ENCODE results near the gene LIPI.
"Not testable (repeated sequence)": the region's sequence is repeated elsewhere in the genome, so short reads cannot be mapped to it uniquely, and the experiment has no call there.

The LIPI gene

GRCh38 chr21:14099570-14099969 is 111.2 kb downstream of the LIPI start:
- TF ChIP-seq EZH2 (IDR thresholded peaks at IDR 0.05), result no peak
- no peak for TF ChIP-seq FOXP2 (optimal IDR thresholded peaks at IDR 0.05; ENCODE audit: control extremely low read depth, extremely low read length, insufficient read depth)
- TF ChIP-seq POLR2AphosphoS5 (IDR thresholded peaks at IDR 0.05; ENCODE audit: borderline replicate concordance, low read depth, low read length), result no peak
- no peak for DNase-seq (ENCODE audit: low read depth, low spot score)
- H3K4me3 ChIP-seq, result no peak overlapping the region
- no peak overlapping the region for H3K27ac ChIP-seq
- H3K36me3 ChIP-seq (ENCODE audit: insufficient read depth, low read length), result peaks cover 7% of the 10 kb centered on the region; the same call in 1 of the 2 replicates
- H3K9ac ChIP-seq (ENCODE audit: insufficient read length), result no peak overlapping the region
- no peaks in the 10 kb centered on the region for H3K9me3 ChIP-seq (ENCODE audit: low read depth, low read length)

GRCh38 chr21:14097881-14098499 is 112.8 kb downstream of the LIPI start:
- no peak overlapping the region for H3K4me3 ChIP-seq
- DNase-seq (ENCODE audit: low read depth, low spot score), result no peak
- H3K9ac ChIP-seq (ENCODE audit: insufficient read length), result no peak overlapping the region
- H3K36me3 ChIP-seq (ENCODE audit: insufficient read depth, low read length), result peaks cover 7% of the 10 kb centered on the region; the same call in 1 of the 2 replicates
- H3K9me3 ChIP-seq (ENCODE audit: low read depth, low read length), result no peaks in the 10 kb centered on the region
- no peak overlapping the region for H3K27ac ChIP-seq
- TF ChIP-seq FOXP2 (optimal IDR thresholded peaks at IDR 0.05; ENCODE audit: control extremely low read depth, extremely low read length, insufficient read depth), result no peak
- no peak for TF ChIP-seq EZH2 (IDR thresholded peaks at IDR 0.05)
- TF ChIP-seq POLR2AphosphoS5 (IDR thresholded peaks at IDR 0.05; ENCODE audit: borderline replicate concordance, low read depth, low read length), result no peak

- H3K27ac ChIP-seq, result no peak overlapping the region
- DNase-seq (ENCODE audit: low read depth, low spot score), result no peak
- no peak overlapping the region for H3K9ac ChIP-seq (ENCODE audit: insufficient read length)
- TF ChIP-seq FOXP2 (optimal IDR thresholded peaks at IDR 0.05; ENCODE audit: control extremely low read depth, extremely low read length, insufficient read depth) (no peak), EZH2 (IDR thresholded peaks at IDR 0.05) (no peak), POLR2AphosphoS5 (IDR thresholded peaks at IDR 0.05; ENCODE audit: borderline replicate concordance, low read depth, low read length) (no peak)
- H3K9me3 ChIP-seq (ENCODE audit: low read depth, low read length), result no peaks in the 10 kb centered on the region
- no peak overlapping the region for H3K4me3 ChIP-seq
- peaks cover 14% of the 10 kb centered on the region; the same call in 1 of the 2 replicates for H3K36me3 ChIP-seq (ENCODE audit: insufficient read depth, low read length)
These were observed 114.2 kb downstream of the LIPI start for GRCh38 chr21:14096577-14096976.

GRCh38 chr21:14096172-14096571 is 114.6 kb downstream of the LIPI start:
- no peak for DNase-seq (ENCODE audit: low read depth, low spot score)
- Histone ChIP-seq H3K27ac (no peak overlapping the region), H3K9me3 (ENCODE audit: low read depth, low read length) (no peaks in the 10 kb centered on the region), H3K4me3 (no peak overlapping the region), H3K9ac (ENCODE audit: insufficient read length) (no peak overlapping the region), H3K36me3 (ENCODE audit: insufficient read depth, low read length) (peaks cover 14% of the 10 kb centered on the region; the same call in 1 of the 2 replicates)
- TF ChIP-seq FOXP2 (optimal IDR thresholded peaks at IDR 0.05; ENCODE audit: control extremely low read depth, extremely low read length, insufficient read depth), result no peak
- no peak for TF ChIP-seq EZH2 (IDR thresholded peaks at IDR 0.05)
- TF ChIP-seq POLR2AphosphoS5 (IDR thresholded peaks at IDR 0.05; ENCODE audit: borderline replicate concordance, low read depth, low read length), result no peak

- no peak for DNase-seq (ENCODE audit: low read depth, low spot score)
- Histone ChIP-seq H3K27ac (no peak overlapping the region), H3K9me3 (ENCODE audit: low read depth, low read length) (no peaks in the 10 kb centered on the region), H3K9ac (ENCODE audit: insufficient read length) (no peak overlapping the region), H3K4me3 (no peak overlapping the region), H3K36me3 (ENCODE audit: insufficient read depth, low read length) (peaks cover 20% of the 10 kb centered on the region; the same call in 1 of the 2 replicates)
- no peak for TF ChIP-seq EZH2 (IDR thresholded peaks at IDR 0.05)
- TF ChIP-seq POLR2AphosphoS5 (IDR thresholded peaks at IDR 0.05; ENCODE audit: borderline replicate concordance, low read depth, low read length), result no peak
- TF ChIP-seq FOXP2 (optimal IDR thresholded peaks at IDR 0.05; ENCODE audit: control extremely low read depth, extremely low read length, insufficient read depth), result no peak
These were observed 115.7 kb downstream of the LIPI start for GRCh38 chr21:14095056-14095455.

GRCh38 chr21:14092834-14093560 is 117.8 kb downstream of the LIPI start:
- TF ChIP-seq FOXP2 (optimal IDR thresholded peaks at IDR 0.05; ENCODE audit: control extremely low read depth, extremely low read length, insufficient read depth), result no peak
- TF ChIP-seq EZH2 (IDR thresholded peaks at IDR 0.05), result no peak
- Histone ChIP-seq H3K27ac (no peak overlapping the region), H3K9me3 (ENCODE audit: low read depth, low read length) (no peaks in the 10 kb centered on the region), H3K36me3 (ENCODE audit: insufficient read depth, low read length) (peaks cover 20% of the 10 kb centered on the region; the same call in 1 of the 2 replicates), H3K9ac (ENCODE audit: insufficient read length) (no peak overlapping the region), H3K4me3 (no peak overlapping the region)
- no peak for DNase-seq (ENCODE audit: low read depth, low spot score)

- not testable (repeated sequence) for H3K27ac ChIP-seq; DNase-seq (ENCODE audit: low read depth, low spot score); H3K9ac ChIP-seq (ENCODE audit: insufficient read length); H3K4me3 ChIP-seq; H3K9me3 ChIP-seq (ENCODE audit: low read depth, low read length)
- peaks cover 17% of the 10 kb centered on the region; the same call in 1 of the 2 replicates for H3K36me3 ChIP-seq (ENCODE audit: insufficient read depth, low read length)
These were observed 120.6 kb downstream of the LIPI start for GRCh38 chr21:14090184-14090583.

- Histone ChIP-seq H3K36me3 (ENCODE audit: insufficient read depth, low read length) (peaks cover 23% of the 10 kb centered on the region; the same call in 1 of the 2 replicates), H3K4me3 (no peak overlapping the region), H3K9ac (ENCODE audit: insufficient read length) (no peak overlapping the region), H3K27ac (no peak overlapping the region), H3K9me3 (ENCODE audit: low read depth, low read length) (no peaks in the 10 kb centered on the region)
- TF ChIP-seq EZH2 (IDR thresholded peaks at IDR 0.05) (no peak), FOXP2 (optimal IDR thresholded peaks at IDR 0.05; ENCODE audit: control extremely low read depth, extremely low read length, insufficient read depth) (no peak)
- DNase-seq (ENCODE audit: low read depth, low spot score), result no peak
These were observed 122.4 kb downstream of the LIPI start for GRCh38 chr21:14088391-14088790.
